PC-3 (cell line): Measurements from ENCODE around the gene CCDC142.

Experiments used
- CTCF ChIP-seq: fragments of 300-600 bp; sonication (generic); conservative IDR thresholded peaks from 2 replicates; pipeline ENCODE4 v1.5.1; 2017; ENCODE audit warnings: antibody characterized with exemption, low read depth, mild to moderate bottlenecking, low read length
- EZH2 ChIP-seq: fragments of 300-600 bp; sonication (generic); IDR thresholded peaks from one replicate; pipeline ENCODE4 v1.6.1; 2017; ENCODE audit warnings: antibody characterized with exemption, mild to moderate bottlenecking, low read length; ENCODE audit not compliant: unreplicated experiment
- EZH2phosphoT487 ChIP-seq: fragments of 300-600 bp; sonication (generic); IDR thresholded peaks from 2 replicates; pipeline ENCODE4 v1.6.1; 2018; ENCODE audit warnings: mild to moderate bottlenecking, antibody characterized with exemption, low read length, borderline replicate concordance

GRCh38 chr2:74430502-74430901 is 52.3 kb downstream of the CCDC142 start:
- TF ChIP-seq CTCF (no peak), EZH2 (no peak), EZH2phosphoT487 (no peak)
